Fibroblast of skin of abdomen (primary cell): Measurements from ENCODE around the gene TNXB.
"Not testable (repeated sequence)": the region's sequence is repeated elsewhere in the genome, so short reads cannot be mapped to it uniquely, and the experiment has no call there.

Experiments used
- DNase-seq: peaks from one replicate; pipeline ENCODE4 v3.0.0-alpha.2; 2013

The TNXB gene

GRCh38 chr6:32002546-32003268 is 106.4 kb downstream of the TNXB start:
- not testable (repeated sequence) for DNase-seq

DNA sequence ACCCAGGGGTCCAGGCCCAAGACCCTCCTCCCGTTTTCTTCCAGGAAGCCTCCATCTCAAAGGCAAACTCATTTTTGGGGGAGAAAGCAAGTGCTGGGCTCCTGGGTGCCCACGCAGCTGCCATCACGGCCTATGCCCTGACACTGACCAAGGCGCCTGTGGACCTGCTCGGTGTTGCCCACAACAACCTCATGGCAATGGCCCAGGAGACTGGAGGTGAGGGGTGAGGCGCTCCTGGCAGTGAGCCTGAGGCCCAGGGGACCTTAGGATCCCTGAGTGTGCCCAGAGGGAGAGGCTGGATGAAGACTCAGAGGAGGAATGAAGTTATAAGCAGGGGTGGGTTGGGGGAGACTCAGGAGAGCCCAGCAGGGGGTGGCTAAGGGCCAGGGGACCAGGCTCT is 112.8 kb downstream of the TNXB start:
- DNase-seq = not testable (repeated sequence)

DNA sequence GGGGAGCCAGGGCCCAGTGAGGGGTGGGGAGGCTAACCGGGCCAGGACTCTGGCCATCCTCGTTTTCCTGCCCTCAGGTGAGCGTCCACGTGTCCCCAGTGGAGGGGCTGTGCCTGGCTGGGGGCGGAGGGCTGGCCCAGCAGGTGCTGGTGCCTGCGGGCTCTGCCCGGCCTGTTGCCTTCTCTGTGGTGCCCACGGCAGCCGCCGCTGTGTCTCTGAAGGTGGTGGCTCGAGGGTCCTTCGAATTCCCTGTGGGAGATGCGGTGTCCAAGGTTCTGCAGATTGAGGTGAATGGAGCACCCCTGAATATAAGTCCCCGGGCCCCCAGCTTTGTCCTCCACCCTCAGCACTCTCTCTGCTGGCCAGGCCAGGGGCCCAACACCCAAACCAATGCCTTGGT is 114.7 kb downstream of the TNXB start:
- DNase-seq = not testable (repeated sequence)
